Endodermal cell (in vitro differentiated cells): Measurements from ENCODE around the gene LTB4R2. TPM values are rescaled to one million over a fixed set of nuclear protein-coding genes. Genes with fewer than 3 reads are reported as not detected.

Experiments used
- DNase-seq: peaks from one replicate; pipeline ENCODE4 v3.0.0-alpha.2; 2017
- H3K27ac ChIP-seq: 2 replicates; pipeline ENCODE4 v1.5.1; 2013; ENCODE audit warnings: mild to moderate bottlenecking, low read depth, low read length, moderate library complexity
- H3K27me3 ChIP-seq: 2 replicates; pipeline ENCODE4 v1.6.1; 2013; ENCODE audit warnings: mild to moderate bottlenecking, low read length, moderate library complexity; ENCODE audit not compliant: insufficient read depth, control insufficient read depth, poor library complexity, severe bottlenecking
- H3K36me3 ChIP-seq: 2 replicates; pipeline ENCODE4 v1.7.0; 2013; ENCODE audit warnings: mild to moderate bottlenecking, low read length, moderate library complexity; ENCODE audit not compliant: control insufficient read depth, insufficient read depth
- H3K4me1 ChIP-seq: one replicate; pipeline ENCODE4 v1.7.0; 2013; ENCODE audit warnings: low read length; ENCODE audit not compliant: control insufficient read depth, insufficient read depth
- H3K4me3 ChIP-seq: 2 replicates; pipeline ENCODE4 v1.5.1; 2013; ENCODE audit warnings: mild to moderate bottlenecking, low read length, moderate library complexity
- H3K9ac ChIP-seq: 2 replicates; pipeline ENCODE4 v1.6.1; 2013; ENCODE audit warnings: mild to moderate bottlenecking, low read length, moderate library complexity; ENCODE audit not compliant: poor library complexity, severe bottlenecking; ENCODE audit errors: extremely low read depth
- H3K9me3 ChIP-seq: 2 replicates; pipeline ENCODE4 v1.6.1; 2013; ENCODE audit warnings: mild to moderate bottlenecking, low read length, moderate library complexity; ENCODE audit not compliant: control insufficient read depth
- H3K27ac Mint-ChIP-seq: 2 replicates; pipeline ENCODE4 v1.8.0; 2020; ENCODE audit warnings: mixed read lengths
- H3K27me3 Mint-ChIP-seq: 2 replicates; pipeline ENCODE4 v1.8.0; 2021; ENCODE audit warnings: mild to moderate bottlenecking, mixed read lengths; ENCODE audit not compliant: insufficient read depth
- H3K36me3 Mint-ChIP-seq: 2 replicates; pipeline ENCODE4 v1.8.0; 2020; ENCODE audit warnings: low read depth, mixed read lengths
- H3K4me1 Mint-ChIP-seq: 2 replicates; pipeline ENCODE4 v1.8.0; 2020; ENCODE audit warnings: mixed read lengths
- H3K4me3 Mint-ChIP-seq: 2 replicates; pipeline ENCODE4 v1.8.0; 2020; ENCODE audit warnings: mild to moderate bottlenecking, moderate library complexity, mixed read lengths
- H3K9me3 Mint-ChIP-seq: 2 replicates; pipeline ENCODE4 v1.8.0; 2020; ENCODE audit warnings: mild to moderate bottlenecking, mixed read lengths
- WGBS, 2 experiments: methylation state at CpG; one replicate each; pipeline versions ENCODE4 v1.1.5 to v1.1.7; 2013; ENCODE audit warnings: missing lambda C conversion rate in 2 of 2, mixed read lengths in 1 of 2; ENCODE audit not compliant: insufficient coverage in 1 of 2, insufficient read length in 1 of 2; 5-methylcytosine and 5-hydroxymethylcytosine counted together
- total RNA-seq, 2 donors: library from RNA; stranded (reverse); fragmentation: NEBNext Ultra II Directional in 1 of 2; extraction: Animal tissue kit (Norgen Biotek cat#: 25700) in 1 of 2; gene quantifications; 2 replicates in 1 of 2; 3 replicates in 1 of 2; pipeline ENCODE4 v1.2.1, GENCODE V29; 2021
- TF ChIP-seq, protein P1 (sequence below): fragments of 200-600 bp; sonication (generic); conservative IDR thresholded peaks from 2 replicates; pipeline ENCODE4 v1.5.0; 2021; ENCODE audit warnings: antibody characterized with exemption, mild to moderate bottlenecking

Gene LTB4R2
- total RNA-seq, 2 donors from 2014 or later, result 7.4 to 9.5 TPM

DNA sequence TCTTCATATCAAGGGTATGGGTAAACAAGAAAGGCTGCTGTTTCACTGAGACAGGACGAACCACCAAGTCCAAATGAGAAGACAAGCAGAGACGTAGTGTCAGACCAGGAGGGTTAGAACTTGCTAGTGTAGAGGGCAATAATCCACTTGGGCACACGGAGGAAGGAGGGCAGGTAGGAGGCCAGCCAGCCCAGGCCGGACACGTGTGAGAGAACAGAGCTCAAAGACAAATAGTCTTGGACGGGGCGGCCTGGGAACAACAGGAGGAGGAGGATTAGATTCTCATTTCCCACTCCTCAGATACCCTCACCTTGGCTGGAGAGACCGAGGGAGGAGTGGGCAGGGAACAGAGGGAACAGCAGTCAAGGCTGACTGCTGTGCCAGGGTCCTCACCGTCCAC is 19.2 kb upstream of the LTB4R2 start:
- WGBS, 2 experiments, result 90 to 95% methylated on average over 8 to 9 of the region's 9 CpGs
- H3K36me3 Mint-ChIP-seq, result peaks cover 20% of the 10 kb centered on the region
- H3K4me3 Mint-ChIP-seq, result no peak overlapping the region
- H3K4me1 Mint-ChIP-seq, result no peaks in the 10 kb centered on the region
- H3K36me3 ChIP-seq, result peaks cover 26% of the 10 kb centered on the region
- DNase-seq, result no peak
- no peaks in the 10 kb centered on the region for H3K4me1 ChIP-seq
- H3K27ac Mint-ChIP-seq, result no peak overlapping the region
- no peaks in the 10 kb centered on the region for H3K27me3 ChIP-seq
- no peaks in the 10 kb centered on the region for H3K9me3 ChIP-seq
- no peak overlapping the region for H3K27ac ChIP-seq
- H3K4me3 ChIP-seq, result no peak overlapping the region
- no peaks in the 10 kb centered on the region for H3K27me3 Mint-ChIP-seq
- TF ChIP-seq, protein P1, sequence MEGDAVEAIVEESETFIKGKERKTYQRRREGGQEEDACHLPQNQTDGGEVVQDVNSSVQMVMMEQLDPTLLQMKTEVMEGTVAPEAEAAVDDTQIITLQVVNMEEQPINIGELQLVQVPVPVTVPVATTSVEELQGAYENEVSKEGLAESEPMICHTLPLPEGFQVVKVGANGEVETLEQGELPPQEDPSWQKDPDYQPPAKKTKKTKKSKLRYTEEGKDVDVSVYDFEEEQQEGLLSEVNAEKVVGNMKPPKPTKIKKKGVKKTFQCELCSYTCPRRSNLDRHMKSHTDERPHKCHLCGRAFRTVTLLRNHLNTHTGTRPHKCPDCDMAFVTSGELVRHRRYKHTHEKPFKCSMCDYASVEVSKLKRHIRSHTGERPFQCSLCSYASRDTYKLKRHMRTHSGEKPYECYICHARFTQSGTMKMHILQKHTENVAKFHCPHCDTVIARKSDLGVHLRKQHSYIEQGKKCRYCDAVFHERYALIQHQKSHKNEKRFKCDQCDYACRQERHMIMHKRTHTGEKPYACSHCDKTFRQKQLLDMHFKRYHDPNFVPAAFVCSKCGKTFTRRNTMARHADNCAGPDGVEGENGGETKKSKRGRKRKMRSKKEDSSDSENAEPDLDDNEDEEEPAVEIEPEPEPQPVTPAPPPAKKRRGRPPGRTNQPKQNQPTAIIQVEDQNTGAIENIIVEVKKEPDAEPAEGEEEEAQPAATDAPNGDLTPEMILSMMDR, result no peak
- H3K9me3 Mint-ChIP-seq, result no peaks in the 10 kb centered on the region
- no peak overlapping the region for H3K9ac ChIP-seq

GRCh38 chr14:24291446-24292117 is 18.4 kb upstream of the LTB4R2 start:
- Mint-ChIP-seq H3K4me3 (no peak overlapping the region), H3K27ac (no peak overlapping the region), H3K9me3 (no peaks in the 10 kb centered on the region), H3K4me1 (no peaks in the 10 kb centered on the region), H3K36me3 (peaks cover 28% of the 10 kb centered on the region), H3K27me3 (no peaks in the 10 kb centered on the region)
- Histone ChIP-seq H3K4me1 (no peaks in the 10 kb centered on the region), H3K27ac (no peak overlapping the region), H3K27me3 (no peaks in the 10 kb centered on the region), H3K36me3 (peaks cover 33% of the 10 kb centered on the region), H3K9ac (no peak overlapping the region), H3K9me3 (no peaks in the 10 kb centered on the region), H3K4me3 (no peak overlapping the region)
- no peak for DNase-seq
- WGBS, 2 experiments, result 87% methylated on average over 3 of the region's 3 CpGs; no CpG with 5 or more reads in 1 of the 2 experiments
- TF ChIP-seq, protein P1, result no peak

GRCh38 chr14:24292118-24292807 is 17.7 kb upstream of the LTB4R2 start:
- Histone ChIP-seq H3K9ac (no peak overlapping the region), H3K27me3 (no peaks in the 10 kb centered on the region), H3K4me1 (no peaks in the 10 kb centered on the region), H3K27ac (no peak overlapping the region), H3K36me3 (peaks cover 33% of the 10 kb centered on the region), H3K9me3 (no peaks in the 10 kb centered on the region), H3K4me3 (no peak overlapping the region)
- TF ChIP-seq, protein P1, result no peak
- H3K27me3 Mint-ChIP-seq, result no peaks in the 10 kb centered on the region
- no peaks in the 10 kb centered on the region for H3K9me3 Mint-ChIP-seq
- WGBS, 2 experiments, result 95 to 96% methylated on average over 9 to 11 of the region's 11 CpGs
- H3K27ac Mint-ChIP-seq, result no peak overlapping the region
- H3K4me3 Mint-ChIP-seq, result no peak overlapping the region
- no peaks in the 10 kb centered on the region for H3K4me1 Mint-ChIP-seq
- DNase-seq, result no peak
- H3K36me3 Mint-ChIP-seq, result peaks cover 28% of the 10 kb centered on the region
